Osteoblast (primary cell): Measurements from ENCODE around the gene RAN. TPM values are rescaled to one million over a fixed set of nuclear protein-coding genes. Genes with fewer than 3 reads are reported as not detected.
"Not testable (repeated sequence)": the region's sequence is repeated elsewhere in the genome, so short reads cannot be mapped to it uniquely, and the experiment has no call there.

ENCODE experiments used
- DNase-seq: peaks from one replicate; pipeline ENCODE4 v3.0.0; 2011; ENCODE audit warnings: low spot score, mixed read lengths; ENCODE audit not compliant: insufficient read length; ENCODE audit errors: missing footprints
- H2AFZ ChIP-seq: 2 replicates; pipeline ENCODE4 v1.6.0; 2011; ENCODE audit warnings: mild to moderate bottlenecking, low read length
- H3K27ac ChIP-seq: 2 replicates; pipeline ENCODE4 v1.5.1; 2011; ENCODE audit warnings: mild to moderate bottlenecking, low read depth, low read length, moderate library complexity
- H3K27me3 ChIP-seq: 2 replicates; pipeline ENCODE4 v1.6.0; 2012; ENCODE audit warnings: mild to moderate bottlenecking, control low read depth, inconsistent platforms, low read length, moderate library complexity; ENCODE audit not compliant: insufficient read depth
- H3K36me3 ChIP-seq: 2 replicates; pipeline ENCODE4 v1.5.1; 2011; ENCODE audit warnings: mild to moderate bottlenecking, low read length, control low read depth, moderate library complexity; ENCODE audit not compliant: insufficient read depth
- H3K4me1 ChIP-seq: 2 replicates; pipeline ENCODE4 v1.5.1; 2011; ENCODE audit warnings: mild to moderate bottlenecking, low read length, control low read depth, moderate library complexity; ENCODE audit not compliant: insufficient read depth
- H3K4me2 ChIP-seq: 2 replicates; pipeline ENCODE4 v1.6.0; 2011; ENCODE audit warnings: mild to moderate bottlenecking, low read length; ENCODE audit not compliant: insufficient read depth
- H3K4me3 ChIP-seq: fragments of 200-600 bp; sonication (generic); 3 replicates; pipeline ENCODE4 v1.5.1; 2012; ENCODE audit warnings: mild to moderate bottlenecking, low read length, inconsistent platforms; ENCODE audit not compliant: insufficient read depth
- H3K79me2 ChIP-seq: 2 replicates; pipeline ENCODE4 v1.6.0; 2012; ENCODE audit warnings: mild to moderate bottlenecking, low read length, control low read depth, inconsistent platforms; ENCODE audit not compliant: insufficient read depth
- H3K9me3 ChIP-seq: 2 replicates; pipeline ENCODE4 v1.5.1; 2011; ENCODE audit warnings: low read depth, low read length, control low read depth
- H4K20me1 ChIP-seq: 2 replicates; pipeline ENCODE4 v1.6.0; 2012; ENCODE audit warnings: mild to moderate bottlenecking, low read length, control low read depth; ENCODE audit not compliant: insufficient read depth
- total RNA-seq: library from RNA; depleted of rRNA; stranded (reverse); fragments of >200 nt; gene quantifications from 2 replicates; pipeline ENCODE4 v1.2.3, GENCODE V29; 2012
- TF ChIP-seq, protein P1 (sequence below): IDR thresholded peaks from 2 replicates; pipeline ENCODE4 v1.5.1; 2011; ENCODE audit warnings: mild to moderate bottlenecking, low read depth, low read length, moderate library complexity; ENCODE audit errors: extremely low read depth

The RAN gene
- total RNA-seq, 1 donor, result 436 TPM

DNA sequence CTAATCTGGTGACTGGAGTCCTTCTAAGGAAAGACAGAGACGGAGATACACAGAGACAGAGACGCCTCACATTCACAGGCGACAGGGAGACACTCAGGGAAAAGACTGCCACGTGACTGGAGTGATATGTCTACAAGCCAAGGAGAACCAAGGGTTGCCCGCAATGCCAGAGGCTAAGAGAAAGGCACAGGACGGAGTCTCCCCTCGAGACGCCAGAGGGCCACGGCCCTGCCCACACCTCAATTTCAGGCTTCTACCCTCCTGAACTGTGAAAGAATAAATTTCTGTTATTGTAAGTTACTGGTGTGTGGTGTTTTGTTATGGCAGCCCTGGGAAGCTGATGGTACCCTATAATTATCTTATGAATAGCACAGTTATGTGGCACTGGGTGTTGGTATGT, 11.6 kb upstream of the RAN start:
- H3K9me3 ChIP-seq, result no peaks in the 10 kb centered on the region
- H3K27ac ChIP-seq, result no peak overlapping the region

DNA sequence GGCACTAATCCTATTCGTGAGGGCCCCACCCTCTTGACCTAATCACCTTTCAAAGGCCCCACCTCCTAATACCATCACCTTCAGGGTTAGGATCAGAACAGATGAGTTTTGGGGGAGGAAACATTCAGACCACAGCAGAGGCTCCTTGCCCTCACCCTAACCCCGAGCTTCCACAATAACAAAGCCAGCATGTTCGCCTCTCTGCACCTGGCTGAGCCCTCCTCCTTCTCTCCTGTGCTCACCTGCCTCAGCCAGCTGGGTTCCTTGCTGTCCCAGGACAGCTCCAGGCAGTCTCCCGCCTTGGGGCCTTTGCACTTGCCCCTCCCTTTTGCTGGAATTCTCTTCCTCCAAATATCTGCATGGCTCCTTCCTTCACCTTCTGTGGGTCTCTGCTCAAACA, 9.7 kb upstream of the RAN start:
- DNase-seq, result no peak
- H4K20me1 ChIP-seq, result no peaks in the 10 kb centered on the region
- H3K4me1 ChIP-seq, result no peaks in the 10 kb centered on the region
- no peaks in the 10 kb centered on the region for H3K79me2 ChIP-seq
- H3K36me3 ChIP-seq, result no peaks in the 10 kb centered on the region
- TF ChIP-seq, protein P1, sequence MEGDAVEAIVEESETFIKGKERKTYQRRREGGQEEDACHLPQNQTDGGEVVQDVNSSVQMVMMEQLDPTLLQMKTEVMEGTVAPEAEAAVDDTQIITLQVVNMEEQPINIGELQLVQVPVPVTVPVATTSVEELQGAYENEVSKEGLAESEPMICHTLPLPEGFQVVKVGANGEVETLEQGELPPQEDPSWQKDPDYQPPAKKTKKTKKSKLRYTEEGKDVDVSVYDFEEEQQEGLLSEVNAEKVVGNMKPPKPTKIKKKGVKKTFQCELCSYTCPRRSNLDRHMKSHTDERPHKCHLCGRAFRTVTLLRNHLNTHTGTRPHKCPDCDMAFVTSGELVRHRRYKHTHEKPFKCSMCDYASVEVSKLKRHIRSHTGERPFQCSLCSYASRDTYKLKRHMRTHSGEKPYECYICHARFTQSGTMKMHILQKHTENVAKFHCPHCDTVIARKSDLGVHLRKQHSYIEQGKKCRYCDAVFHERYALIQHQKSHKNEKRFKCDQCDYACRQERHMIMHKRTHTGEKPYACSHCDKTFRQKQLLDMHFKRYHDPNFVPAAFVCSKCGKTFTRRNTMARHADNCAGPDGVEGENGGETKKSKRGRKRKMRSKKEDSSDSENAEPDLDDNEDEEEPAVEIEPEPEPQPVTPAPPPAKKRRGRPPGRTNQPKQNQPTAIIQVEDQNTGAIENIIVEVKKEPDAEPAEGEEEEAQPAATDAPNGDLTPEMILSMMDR, result no peak
- H3K27ac ChIP-seq, result no peak overlapping the region
- H2AFZ ChIP-seq, result no peak overlapping the region
- H3K9me3 ChIP-seq, result no peaks in the 10 kb centered on the region
- no peak overlapping the region for H3K4me2 ChIP-seq
- H3K27me3 ChIP-seq, result no peaks in the 10 kb centered on the region
- no peak overlapping the region for H3K4me3 ChIP-seq

More for the DNA sequence above, 11.6 kb upstream of the RAN start:
- H4K20me1 ChIP-seq, result no peaks in the 10 kb centered on the region
- H3K27me3 ChIP-seq, result no peaks in the 10 kb centered on the region
- H3K36me3 ChIP-seq, result no peaks in the 10 kb centered on the region
- H3K4me1 ChIP-seq, result no peaks in the 10 kb centered on the region
- no peak overlapping the region for H3K4me3 ChIP-seq
- no peak overlapping the region for H2AFZ ChIP-seq
- H3K79me2 ChIP-seq, result no peaks in the 10 kb centered on the region
- H3K4me2 ChIP-seq, result no peak overlapping the region
- no peak for DNase-seq
- TF ChIP-seq, protein P1, result no peak

DNA sequence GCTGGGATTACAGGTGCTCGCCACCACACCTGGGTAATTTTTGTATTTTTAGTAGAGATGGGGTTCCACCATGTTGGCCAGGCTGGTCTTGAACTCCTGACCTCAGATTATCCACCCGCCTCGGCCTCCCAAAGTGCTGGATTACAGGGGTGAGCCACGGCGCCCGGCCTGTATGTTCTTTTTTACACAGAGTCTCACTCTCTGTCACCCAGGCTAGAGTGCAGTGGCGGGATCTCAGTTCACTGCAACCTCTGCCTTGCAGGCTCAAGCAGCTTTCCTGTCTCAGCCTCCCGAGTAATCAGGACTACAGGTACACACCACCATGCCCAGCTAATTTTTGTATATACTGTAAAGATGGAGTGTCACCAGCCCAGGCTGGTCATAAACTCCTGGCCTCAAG, 9.1 kb upstream of the RAN start:
- H3K9me3 ChIP-seq, H3K4me3 ChIP-seq, H3K4me2 ChIP-seq, H3K27me3 ChIP-seq, H3K27ac ChIP-seq, H4K20me1 ChIP-seq, H3K4me1 ChIP-seq, DNase-seq, H2AFZ ChIP-seq, H3K36me3 ChIP-seq, H3K79me2 ChIP-seq: not testable (repeated sequence)

DNA sequence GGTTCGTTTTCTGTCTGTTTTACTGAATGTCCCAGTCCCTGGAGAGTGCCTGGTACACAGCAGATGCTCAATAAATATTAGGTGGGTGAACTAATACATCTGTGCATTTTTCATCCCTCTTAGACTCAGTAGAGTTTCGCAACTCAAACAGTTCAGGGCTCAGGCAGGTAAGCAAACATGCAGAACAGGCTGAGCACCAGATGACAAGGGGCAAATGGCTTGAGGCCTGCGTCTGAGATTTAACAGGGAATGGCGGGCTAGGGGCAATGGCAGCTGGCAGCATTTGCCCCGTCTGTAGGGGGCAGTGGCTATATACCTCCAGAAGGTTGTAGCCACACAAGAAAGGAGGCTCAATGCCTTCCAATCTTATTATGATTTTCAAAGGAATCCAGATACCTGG, 8.6 kb upstream of the RAN start:
- TF ChIP-seq, protein P1, result no peak
- Histone ChIP-seq H2AFZ (no peak overlapping the region), H3K27ac (no peak overlapping the region)

More for the DNA sequence above, 8.6 kb upstream of the RAN start:
- Histone ChIP-seq H4K20me1 (no peaks in the 10 kb centered on the region), H3K4me3 (no peak overlapping the region), H3K9me3 (no peaks in the 10 kb centered on the region), H3K79me2 (no peaks in the 10 kb centered on the region), H3K4me1 (no peaks in the 10 kb centered on the region), H3K27me3 (no peaks in the 10 kb centered on the region), H3K36me3 (no peaks in the 10 kb centered on the region), H3K4me2 (no peak overlapping the region)
- no peak for DNase-seq
